Activated naive CD4-positive, alpha-beta T cell (primary cell): ENCODE data around the gene EXOC2.
A peak's percentile ranks its signal among the peaks of the same experiment; 100 is the strongest.

Experiments used
- DNase-seq, 4 experiments: peaks; one replicate each; lab custom pipeline; 2025; lab: John Stamatoyannopoulos, UW

The EXOC2 gene, protein sequence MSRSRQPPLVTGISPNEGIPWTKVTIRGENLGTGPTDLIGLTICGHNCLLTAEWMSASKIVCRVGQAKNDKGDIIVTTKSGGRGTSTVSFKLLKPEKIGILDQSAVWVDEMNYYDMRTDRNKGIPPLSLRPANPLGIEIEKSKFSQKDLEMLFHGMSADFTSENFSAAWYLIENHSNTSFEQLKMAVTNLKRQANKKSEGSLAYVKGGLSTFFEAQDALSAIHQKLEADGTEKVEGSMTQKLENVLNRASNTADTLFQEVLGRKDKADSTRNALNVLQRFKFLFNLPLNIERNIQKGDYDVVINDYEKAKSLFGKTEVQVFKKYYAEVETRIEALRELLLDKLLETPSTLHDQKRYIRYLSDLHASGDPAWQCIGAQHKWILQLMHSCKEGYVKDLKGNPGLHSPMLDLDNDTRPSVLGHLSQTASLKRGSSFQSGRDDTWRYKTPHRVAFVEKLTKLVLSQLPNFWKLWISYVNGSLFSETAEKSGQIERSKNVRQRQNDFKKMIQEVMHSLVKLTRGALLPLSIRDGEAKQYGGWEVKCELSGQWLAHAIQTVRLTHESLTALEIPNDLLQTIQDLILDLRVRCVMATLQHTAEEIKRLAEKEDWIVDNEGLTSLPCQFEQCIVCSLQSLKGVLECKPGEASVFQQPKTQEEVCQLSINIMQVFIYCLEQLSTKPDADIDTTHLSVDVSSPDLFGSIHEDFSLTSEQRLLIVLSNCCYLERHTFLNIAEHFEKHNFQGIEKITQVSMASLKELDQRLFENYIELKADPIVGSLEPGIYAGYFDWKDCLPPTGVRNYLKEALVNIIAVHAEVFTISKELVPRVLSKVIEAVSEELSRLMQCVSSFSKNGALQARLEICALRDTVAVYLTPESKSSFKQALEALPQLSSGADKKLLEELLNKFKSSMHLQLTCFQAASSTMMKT

DNA sequence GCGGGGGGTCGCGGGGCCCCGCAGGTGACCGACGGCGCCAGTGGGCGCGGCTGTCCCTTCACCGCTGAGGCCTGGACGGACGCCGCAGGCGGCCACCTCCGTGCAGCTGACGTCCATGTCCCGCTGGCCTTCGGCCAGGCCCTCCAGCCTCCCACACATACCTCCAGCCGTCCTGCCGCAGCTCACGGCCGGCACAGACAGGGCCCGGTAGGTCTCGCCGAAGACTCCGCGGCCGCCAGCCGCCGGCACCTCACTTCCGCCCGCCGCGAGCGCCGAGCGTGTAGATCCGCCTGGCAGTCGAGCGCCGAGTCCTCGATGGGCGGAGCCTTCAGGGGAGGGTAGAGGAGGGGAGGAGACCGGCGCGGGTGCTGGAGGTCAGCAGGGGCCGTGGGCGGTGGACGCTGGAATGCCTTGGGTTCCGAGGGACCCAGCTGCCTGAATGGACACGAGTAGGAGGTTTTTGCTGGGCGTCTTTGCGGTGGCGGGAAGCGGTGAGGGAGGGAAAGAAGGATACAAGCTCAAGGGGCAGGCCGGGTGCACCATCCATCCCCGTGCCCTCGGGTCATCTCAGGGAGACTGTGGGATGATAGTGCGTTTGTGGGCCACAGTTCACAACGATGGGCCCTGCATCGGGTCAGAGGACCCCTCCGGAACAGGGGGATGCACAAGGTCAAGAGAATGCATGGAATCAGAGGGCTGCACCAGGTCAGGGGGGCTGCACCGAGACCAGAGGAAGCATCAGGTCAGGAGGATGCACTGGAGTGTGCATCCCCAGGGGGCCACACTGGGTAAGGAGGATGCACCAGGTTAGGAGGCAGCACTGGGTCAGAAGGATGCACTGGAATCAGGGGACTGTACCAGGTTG lies at the start of gene EXOC2:
Gene EXOC2 (minus strand): TSS at position 282 of the 865 bp plus-strand sequence. CDS start 55,321 bp downstream, outside the sequence.
- DNase-seq: peak; percentile 42 to 78 (median 56)

DNA sequence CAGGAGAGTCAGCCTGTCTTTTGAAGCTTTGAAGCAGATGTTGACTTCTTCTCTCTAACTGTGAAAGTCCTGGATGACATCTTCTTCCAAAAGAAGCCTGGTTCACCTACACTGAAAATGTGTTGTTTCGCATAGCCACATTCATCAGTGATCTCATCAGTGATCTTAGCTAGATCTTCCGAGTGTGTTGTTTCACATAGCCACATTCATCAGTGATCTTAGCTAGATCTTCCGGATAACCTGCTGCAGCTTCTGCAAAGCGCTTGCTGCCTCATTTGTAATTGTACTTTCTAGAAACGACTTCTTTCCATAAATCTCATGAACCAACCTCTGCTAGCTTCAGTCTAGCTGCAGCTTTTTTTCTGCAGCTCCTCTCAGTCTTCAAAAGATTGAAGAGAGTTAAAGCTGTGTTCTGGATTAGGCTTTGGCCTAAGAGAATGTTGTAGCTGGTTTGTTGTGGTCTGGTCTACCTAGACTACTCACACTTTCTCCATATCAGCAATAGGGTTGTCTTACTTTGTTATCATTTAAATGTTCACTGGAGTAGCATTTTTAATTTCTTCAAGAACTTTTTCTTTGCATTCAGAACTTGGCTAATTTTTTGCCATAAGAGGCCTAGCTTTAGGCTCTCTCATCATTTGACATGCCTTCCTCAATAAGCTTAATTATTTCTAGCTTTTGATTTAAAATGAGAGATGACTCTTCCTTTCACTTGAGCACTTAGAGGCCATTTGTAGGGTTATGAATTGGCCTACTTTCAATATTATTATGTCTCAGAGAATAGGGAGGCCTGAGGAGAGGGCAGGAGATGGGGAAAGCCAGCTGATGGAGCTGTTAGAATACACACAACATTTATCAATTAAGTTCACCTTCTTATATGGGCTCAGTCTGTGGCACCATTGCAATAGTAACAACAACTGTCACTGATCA lies 48.7 kb upstream of the EXOC2 start:
- no peak for DNase-seq

DNA sequence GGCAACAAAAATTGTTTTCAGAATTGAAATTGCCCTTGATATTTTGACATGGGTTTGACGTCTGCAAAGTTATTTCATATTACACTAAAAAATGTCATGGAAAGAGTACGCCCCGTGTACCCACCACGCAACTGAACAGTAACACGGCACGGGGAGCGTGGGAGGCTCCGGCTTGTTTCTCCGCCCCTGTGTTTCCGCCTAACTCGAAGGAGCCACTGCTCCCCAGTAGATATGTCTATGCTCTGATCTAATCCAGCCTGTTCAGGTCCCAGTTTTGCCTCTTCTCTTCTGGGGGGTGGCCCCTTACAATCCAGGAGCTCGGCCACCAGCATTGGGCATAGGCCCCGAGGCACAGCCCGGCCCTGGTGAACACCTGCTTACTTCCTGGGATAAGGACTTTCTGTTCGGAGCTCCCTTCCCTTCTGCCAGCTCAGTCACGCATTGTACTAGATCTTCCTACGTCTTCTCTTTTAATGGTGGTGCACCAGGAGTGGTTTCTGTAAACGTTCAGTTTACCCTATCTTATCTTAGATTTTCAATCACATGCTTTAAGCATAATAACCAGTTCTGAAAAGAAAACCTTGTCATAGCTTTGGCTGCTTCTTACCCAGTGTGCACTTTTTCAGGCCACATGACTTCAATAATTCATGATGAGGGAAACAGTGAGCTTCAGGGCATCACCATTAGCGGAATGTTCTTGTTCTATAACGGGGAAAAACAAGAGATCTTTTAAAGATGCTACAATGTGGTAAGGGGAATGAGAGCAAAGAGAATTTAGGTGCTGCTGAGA lies 43.9 kb upstream of the EXOC2 start:
- DNase-seq: no peak

DNA sequence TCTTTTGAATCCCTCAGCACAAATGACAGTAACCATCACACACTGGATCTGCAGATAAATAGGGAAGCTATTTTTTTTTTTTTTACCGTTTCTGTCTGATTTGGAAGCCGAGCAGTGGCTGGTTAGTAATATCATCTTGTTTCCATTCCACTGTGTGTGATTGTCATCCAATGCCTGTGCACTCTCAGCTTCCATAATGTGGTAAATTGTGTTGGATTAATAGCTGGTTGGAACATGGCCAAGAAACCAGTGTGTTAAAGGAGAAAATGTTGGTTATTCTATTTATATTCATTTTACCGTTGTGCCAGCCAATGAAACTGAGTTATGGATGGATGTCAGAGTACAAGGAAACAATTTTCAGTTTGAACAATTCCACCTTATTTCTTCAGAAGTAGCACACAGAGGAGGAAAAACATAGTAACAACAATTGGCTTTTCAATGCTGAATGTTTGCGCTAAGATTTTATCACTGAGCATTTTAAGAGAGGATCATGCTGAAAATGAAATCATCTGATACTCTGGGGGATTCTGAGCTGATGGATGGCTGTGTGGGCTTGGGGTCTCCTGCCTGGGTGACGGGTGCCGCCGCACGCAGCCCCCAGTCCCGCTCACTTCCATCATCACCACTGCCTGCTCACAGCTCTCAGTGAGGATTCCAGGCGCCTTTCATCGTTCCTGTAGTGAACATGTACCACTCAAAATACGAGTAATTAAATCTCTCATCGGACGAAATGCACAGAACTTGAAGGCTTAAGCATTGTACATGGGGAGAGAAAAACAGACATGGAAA lies 40.7 kb upstream of the EXOC2 start:
- no peak for DNase-seq

DNA sequence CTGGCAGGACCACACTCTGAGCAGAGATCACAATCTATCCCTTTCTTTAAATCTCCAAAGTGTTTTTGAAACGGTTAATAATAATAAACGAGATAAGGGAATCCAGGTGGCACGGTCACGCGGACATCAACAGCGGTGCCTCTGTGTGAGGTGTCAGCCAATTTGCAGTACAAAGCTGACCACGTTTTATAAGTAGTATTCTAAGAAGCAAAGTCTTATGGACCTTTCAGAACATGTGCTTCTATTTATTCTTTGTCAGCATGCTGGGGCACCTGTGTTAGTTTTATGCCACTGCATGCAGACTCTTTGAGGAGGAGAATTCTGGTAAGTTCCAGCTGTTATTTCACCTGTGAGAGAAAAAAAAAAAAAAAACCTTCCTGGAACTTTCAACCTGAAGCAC lies 39.0 kb upstream of the EXOC2 start:
- no peak for DNase-seq

DNA sequence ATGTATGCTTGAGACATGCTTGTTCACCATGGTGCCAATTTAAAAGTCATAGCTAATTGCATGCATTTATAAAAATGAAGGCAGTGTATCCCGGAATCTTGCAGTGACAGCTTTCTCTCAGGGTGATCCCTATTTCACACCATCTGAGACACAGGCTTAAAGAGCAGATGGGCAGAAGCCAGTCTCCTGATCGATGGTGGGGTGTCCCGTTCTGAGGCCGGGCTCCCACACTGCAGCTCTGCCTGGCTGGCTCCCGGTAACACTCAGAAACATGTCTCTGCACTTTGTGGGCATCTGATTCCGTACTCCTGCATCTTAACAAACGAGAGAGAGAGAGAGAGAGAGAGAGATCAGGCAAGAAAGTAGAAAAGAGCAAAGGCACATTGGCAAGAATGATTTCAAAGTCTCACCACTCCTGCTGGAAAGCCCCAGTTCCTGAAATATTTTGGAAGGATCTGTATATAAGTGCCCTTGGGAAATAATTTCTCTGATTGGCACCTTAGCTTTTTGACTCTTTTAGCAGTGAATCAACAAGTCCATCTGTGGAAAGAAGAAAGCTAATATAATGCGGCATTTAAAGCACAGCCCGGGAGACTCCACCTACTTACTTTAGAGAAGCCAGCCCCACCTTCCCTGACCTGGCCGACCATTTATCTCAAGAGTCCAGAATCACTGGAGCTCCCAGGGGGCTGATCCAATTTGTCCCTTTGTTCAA lies 36.8 kb upstream of the EXOC2 start:
- DNase-seq: no peak

DNA sequence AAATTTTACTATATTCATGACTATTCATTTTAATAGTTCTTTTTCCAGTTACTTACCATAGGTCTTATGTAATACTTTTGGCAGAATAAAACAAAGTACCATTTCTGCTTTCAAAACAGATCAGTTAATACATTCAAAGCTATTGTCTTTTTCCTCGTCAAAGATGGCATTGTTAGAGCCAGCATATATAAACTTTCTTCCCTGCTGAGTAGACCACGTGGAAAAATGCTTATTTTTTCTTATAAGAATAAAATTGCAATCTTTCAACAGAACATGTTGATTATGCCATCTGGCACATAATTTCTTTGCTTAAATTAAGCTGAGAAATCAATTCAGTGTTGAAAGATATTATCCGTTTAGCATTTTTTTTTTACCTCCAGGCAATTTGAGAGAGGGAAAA lies 34.9 kb upstream of the EXOC2 start:
- DNase-seq: no peak

DNA sequence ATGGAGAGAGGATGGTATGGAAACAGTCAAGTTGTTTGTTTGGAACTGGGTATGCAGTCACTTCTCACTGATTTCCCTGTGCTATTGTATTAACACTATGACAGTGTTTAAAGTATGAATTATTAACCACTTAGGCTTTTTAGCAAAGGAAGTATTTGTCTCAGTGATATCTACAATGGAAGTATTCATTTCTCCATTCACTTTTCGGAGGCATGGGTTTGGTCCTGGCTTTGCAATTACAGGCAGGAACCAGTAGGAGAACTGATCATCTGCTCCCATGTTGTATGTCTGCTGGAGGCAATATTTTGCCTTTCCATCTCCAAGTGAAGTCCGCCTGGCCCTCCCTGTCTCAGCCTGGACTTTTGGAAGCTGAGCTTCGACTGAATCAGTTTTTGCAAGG lies 30.6 kb upstream of the EXOC2 start:
- no peak for DNase-seq

DNA sequence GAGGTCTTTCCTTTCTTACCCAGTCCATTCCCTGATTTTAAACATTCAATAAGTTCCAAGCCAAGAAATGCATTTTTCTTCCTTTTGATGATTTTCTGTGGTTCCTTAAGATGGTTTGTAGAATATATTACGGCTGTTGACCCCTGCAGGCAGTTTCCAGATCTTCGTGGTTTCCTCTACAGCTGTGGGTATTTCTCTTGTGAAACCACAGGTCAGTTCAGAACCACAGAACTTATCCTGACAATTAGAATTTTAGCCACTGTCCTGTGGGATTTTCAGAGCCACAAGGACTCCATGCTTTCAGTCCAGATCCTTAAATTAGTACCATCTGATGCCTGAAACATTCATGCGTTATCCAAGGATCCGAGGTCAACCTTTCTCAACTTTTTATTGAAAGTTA lies 29.7 kb upstream of the EXOC2 start:
- DNase-seq: no peak

DNA sequence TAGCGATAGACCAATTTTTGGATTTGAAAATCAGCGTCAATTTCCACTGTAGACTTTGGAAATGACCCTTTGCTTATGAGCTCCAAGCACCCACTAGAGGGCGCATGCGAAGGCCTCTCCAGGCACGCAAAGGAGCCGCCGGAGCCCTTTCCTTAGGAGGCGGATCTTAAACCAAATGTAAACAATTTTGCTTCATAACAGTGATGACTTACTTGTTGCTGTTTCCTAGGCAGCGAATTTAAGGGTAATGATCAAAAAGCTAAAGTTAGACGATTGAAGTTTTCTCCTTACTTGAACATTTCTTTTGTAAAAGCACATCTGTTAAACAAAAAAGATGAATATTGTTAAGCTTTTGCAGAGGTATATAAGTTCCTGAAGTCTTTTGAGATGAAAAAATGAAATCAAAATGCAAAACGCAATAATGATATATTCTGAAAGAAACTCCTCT lies 29.2 kb upstream of the EXOC2 start:
- DNase-seq: peak; percentile 16 to 59 (median 48)

DNA sequence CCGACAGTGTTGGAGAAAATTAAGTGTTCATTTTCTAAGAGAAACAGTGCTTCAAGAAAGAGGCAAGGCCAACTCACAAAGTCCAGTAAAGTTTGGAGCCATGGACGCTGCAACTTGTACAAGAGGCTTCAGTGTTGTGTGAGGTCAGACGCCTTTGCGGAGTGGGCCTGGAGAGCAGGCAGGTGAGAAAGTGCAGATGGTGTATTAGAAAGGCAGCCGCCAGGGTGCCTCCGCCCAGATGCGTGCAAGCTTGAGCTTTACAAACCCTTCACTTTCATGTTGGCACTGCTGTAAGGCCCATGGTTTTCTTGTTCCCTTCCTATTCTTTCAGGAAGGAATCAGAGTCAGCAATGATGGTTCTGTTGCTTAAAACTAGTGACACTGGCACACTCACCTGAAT lies 25.4 kb upstream of the EXOC2 start:
- DNase-seq: no peak

DNA sequence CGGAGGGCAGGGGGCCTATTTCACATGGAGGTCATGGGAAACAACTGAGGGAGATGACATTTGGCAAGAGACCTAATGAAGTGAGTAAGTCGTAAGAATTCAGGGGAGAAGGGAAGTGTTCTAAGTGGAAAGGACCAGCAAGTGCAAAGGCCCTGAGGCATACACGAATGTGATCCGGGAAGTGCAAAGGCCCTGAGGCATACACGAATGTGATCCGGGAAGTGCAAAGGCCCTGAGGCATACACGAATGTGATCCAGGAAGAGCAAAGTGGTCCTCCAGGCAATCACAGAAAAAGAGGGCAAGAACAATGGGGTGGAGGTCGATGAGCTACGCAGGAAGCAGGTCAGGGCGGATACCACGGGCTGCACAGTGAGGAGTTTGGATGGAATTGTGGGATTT lies 24.2 kb upstream of the EXOC2 start:
- no peak for DNase-seq

DNA sequence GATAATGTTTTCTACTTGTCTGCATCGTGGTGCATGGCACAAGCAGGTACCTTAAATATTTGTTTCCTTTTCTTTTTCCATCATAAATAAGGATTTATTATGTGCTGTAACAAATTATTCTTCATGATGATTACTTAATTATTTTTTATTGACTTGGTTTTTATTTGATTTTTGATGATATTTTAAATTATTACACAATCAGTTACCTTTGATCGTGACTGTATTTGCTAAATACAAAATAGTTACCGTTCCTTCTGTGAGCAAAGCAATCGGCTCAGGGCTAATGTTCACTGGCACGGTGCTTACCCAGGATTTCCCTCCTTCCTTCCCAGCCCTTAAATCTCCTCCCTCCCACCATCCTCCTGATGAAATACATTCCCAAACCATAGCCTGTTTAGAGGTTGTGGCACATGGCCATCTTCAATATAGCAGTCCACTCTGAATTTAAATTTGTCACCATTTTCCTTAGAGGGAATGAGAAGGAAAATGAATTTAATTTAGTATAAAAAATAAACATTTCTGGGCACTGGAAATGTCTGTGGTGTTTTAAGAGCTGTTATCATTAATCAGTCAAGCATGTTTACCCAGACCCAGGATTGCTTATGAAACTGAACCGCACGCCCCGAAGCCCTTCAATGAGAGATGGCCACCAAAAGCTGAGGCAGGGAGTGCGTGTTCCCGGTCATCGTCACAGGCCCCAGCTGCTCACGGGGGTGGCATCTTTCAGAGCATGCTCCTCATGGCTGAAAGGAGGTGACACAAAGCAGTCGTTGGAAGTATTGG lies 23.0 kb upstream of the EXOC2 start:
- DNase-seq: no peak

DNA sequence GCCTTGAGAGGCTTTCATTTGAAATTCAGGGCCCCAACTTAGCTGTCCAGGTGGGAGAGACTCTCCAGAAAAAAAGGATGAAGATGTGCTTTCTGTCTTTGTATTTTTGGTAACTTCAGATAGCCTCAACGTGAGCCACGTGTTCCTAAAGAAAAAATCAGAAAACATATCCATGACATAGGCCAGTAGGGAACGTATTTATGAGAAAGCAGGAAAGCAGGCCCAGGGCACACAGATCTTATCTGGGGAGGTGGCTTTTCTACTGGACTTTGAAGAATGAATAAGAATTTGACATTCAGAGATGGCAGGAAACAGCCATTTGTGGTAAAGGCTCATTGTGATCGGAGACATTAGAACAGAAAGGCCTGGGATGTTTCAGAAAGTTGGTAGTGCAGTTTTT lies 21.2 kb upstream of the EXOC2 start:
- DNase-seq: no peak

DNA sequence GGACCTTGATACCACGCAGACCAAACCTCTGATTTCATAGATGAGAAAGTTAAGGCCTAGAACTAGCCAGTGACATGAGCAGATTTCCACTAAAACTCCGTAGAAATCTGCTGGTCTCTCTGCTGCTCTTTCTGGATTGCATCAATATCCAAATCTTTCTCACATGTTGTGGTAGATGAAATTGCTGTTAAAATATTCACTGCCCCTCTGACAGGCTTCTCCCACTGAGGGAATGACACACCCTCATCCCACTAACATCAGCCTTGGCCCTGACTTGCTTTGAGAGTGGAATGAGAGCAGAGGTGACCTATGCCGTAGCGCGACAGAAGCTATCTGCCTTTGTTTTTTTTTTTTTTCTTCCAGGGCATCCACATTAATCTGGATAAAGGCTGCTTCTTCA lies 20.4 kb upstream of the EXOC2 start:
- no peak for DNase-seq

DNA sequence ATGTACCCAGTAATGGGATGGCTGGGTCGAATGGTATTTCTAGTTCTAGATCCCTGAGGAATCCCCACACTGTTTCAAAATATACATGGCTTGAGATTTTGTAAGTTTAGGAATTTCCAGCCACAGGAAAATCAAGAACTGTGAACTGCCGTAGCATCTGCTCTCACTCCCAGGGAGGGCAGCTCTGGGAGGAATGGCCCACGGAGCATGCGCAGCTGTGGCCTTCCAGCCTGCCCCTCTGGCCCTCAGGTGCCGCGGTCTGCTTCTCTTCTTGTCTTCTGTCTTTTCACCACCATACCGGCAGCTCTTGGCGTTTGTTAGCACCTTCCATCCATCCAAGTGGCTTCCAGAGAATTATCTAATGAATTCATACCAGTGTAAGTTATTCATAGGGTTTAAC lies 19.9 kb upstream of the EXOC2 start:
- no peak for DNase-seq

DNA sequence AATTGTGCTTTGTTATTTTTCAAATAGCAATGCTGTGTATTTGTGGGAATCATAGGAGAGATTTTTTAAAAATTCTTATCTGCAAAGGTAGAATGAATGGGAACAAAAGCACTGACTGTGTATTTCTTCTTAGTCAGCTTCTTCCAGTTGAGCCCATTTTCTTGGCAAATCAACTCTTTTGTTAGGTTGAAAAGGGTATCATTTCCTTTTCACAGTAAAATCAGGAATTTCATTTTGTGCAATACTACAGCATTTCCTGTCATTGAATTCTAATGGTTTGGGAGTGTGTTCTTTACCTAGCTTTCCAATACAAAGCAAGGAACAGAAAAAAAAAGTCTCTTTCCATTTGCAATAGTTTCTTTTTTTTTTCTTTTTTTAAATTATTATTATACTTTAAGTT lies 19.0 kb upstream of the EXOC2 start:
- DNase-seq: no peak
